ENCODE measurements around the gene CCDC196.

CCDC196 gene, protein sequence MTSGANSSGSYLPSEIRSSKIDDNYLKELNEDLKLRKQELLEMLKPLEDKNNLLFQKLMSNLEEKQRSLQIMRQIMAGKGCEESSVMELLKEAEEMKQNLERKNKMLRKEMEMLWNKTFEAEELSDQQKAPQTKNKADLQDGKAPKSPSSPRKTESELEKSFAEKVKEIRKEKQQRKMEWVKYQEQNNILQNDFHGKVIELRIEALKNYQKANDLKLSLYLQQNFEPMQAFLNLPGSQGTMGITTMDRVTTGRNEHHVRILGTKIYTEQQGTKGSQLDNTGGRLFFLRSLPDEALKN

DNA sequence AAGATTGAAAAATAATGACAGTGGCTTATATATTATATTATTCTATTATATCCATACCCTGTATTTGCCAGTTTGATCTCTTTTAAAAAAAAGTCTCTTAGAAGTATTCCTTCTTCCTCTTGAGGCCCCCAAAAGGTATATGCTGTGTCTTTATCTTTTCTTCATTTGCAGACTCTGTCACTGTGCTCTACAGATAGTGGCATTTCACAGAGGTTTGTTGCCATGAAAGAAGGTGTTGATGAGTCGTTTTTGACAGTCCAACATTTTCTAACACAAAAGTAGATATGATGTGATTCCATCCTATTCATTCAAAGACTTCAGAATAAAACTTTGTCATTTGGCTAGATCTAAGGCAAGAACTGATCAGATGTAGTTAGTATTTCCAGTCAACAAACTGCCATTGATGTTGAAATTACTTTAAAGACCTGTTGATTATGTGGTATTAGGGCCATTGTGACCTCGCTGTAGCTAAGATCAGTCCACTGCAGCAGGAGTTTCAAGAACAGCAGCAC lies at the start of gene CCDC196:
CCDC196 (plus strand) TSS at position 462 of the 512 bp plus-strand sequence. CDS start 132 bp downstream, outside the sequence.
- no peak for DNase-seq

- DNase-seq = no peak
Measured at GRCh38 chr14:66440801-66441200, 45.4 kb upstream of the CCDC196 start.

- no peak for DNase-seq
Measured at GRCh38 chr14:66442953-66443571, 43.1 kb upstream of the CCDC196 start.

- no peak for DNase-seq
Measured at GRCh38 chr14:66443785-66444184, 42.4 kb upstream of the CCDC196 start.

DNA sequence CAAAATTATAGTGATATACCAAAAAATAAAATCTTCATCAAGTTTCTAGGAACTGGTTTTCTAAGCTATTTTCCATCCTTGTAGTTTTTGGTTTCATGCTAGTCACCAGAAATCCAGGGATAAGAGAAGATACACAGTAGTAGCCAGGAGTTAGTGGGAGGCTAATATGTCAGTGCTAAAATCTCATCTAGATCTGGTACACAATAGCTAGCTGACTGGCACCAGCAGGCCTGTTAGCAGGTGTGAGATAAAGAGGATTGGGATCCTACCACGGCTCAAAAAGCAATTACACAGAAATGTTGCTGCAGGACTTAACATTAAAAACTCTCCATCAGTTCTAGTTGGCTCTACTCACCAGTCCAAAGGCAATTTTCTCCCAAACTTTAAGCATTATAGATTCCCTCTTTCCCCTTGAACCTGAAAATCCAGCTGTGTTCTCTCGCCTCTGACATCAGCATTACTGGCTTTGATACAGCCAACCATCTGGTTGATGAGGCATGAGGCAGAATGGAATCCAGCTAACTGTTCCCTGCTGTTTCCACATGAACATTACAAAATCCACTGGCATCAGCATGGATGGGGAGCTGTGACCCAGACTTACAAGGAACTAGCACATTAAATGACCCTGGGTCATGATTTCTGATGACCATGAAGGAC lies 41.8 kb upstream of the CCDC196 start:
- no peak for DNase-seq

DNA sequence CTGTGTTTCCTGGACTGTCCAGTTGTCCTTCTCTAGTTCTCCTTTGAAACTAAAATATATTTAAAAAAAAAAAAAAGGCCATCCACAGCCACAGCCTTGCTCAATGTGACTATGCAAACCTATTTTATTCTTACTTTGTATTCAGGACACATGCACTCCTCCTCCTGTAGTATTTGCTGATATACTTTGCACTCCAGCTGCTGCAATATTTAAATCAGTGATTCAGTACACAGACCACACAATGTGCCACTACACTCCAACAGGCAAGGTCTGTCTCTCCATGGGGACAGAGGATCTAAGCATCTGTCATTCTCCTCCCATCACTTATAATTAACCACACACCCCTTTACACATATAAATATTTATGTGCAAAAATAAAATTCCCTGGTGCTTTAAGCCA lies 40.2 kb upstream of the CCDC196 start:
- no peak for DNase-seq

DNA sequence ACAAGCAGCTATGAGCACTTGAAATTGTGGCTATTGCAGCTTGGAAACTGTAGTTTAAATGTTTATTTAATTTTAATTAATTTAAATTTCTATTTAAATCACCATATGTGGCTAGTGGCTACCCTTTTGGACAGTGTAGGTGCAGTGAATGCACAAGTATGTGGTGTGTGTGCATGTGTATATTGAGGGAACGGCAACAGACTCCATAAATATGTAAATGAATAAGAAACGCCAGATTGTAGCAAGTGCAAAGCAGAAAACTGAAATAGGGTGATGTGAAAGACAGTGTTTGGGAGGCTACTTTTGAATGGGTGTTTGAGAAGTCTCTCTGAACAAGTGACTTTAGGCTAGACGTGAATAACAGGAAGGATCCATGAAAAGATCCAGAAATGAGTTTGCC lies 32.7 kb upstream of the CCDC196 start:
- no peak for DNase-seq

DNA sequence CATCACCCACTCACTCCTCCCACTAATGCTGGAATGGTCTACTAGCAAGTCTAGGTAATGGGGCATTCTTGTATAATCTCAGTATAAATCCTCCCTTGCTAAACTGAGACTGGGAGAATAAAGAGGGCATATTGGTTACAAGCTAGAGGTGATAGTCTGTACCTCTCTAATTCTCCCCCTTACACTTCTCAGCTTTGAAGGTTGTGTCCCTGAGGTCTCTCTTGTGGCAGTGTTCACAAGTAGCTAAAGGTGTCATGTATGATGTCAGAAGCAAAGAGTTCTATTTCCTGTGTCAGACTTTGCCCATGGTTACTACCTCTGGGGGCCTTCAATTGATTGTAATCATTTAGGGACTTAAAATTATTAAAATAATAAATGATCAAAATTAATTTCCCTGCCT lies 26.6 kb upstream of the CCDC196 start:
- no peak for DNase-seq

- DNase-seq = no peak
Measured at GRCh38 chr14:66464261-66464660, 21.9 kb upstream of the CCDC196 start.

- no peak for DNase-seq
Measured at GRCh38 chr14:66468778-66469367, 17.3 kb upstream of the CCDC196 start.

GRCh38 chr14:66471584-66471983 lies 14.6 kb upstream of the CCDC196 start:
- no peak for DNase-seq

GRCh38 chr14:66472251-66472650 lies 13.9 kb upstream of the CCDC196 start:
- DNase-seq = no peak

DNA sequence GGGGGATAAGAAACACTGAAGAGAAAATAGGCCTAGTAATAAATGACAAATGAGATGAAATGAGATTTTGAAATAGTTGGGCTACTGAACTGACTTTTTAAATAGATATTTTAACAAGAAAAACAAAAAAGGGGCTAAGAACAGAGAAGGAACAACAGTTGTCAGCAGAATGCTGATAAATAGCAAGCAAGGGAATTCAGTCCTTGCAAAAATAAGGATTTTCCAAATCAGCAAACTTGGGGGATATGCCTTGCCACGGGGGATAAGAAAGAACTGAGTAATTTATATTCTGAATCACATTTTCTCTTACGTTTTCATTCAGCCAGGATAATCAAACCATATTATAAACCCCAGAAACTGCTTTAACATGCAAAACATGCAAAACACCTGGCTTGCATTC lies 12.9 kb upstream of the CCDC196 start:
- no peak for DNase-seq

DNA sequence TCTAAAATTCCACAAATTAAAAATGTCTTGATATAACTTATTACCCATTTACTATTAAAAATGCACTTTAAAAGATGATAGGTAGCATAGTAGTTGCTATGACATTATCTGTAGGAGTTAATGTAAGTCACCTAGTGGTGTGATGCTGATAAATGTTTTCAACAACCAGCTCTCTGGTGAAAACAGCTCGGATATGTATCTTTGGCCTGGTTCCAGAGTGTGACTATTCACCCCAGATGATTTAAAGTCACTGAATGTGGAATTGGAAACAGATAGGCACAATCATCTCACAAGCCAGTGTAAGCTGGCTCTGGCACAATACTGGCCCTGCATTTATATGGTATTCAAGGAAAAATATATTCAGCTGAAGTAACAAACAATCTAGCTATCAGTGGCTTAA lies 9.2 kb upstream of the CCDC196 start:
- DNase-seq = peak; percentile 5

DNA sequence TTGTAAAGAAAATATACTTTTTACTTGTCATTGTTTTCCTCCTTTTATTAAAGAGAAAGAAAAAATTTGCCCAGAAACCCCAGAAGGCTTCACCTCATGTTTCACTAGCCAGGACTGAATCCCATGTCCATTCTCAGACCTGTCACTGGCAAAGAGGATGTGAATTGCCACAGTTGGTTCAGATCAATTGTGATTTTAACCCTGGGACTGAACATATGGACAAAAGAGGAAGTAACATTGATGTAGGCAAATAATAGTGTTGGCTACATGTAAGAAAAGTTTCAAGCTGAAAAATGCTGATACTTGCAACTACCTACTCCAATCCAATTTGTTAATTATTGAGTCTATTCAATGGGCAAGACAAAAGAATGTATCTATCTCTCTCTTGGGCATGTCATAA lies 8.6 kb upstream of the CCDC196 start:
- no peak for DNase-seq

DNA sequence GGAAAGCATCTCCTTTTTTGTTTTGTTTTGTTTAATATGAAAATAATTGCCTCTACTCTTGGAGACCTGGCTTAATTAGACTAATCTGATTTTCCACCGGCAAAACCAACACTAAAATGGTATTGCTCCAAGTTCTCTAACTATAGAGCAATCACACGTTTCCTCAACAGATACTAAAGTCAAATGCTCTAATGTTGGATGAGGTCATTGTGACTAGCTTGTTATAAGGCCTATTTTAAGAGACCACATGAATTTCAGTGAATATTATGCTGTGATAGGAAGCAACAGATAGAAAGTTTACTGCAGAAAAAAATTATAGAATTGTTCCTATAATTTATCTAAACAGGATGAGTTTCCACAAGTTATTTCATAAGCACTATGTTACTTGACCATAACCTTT lies 3.3 kb upstream of the CCDC196 start:
- DNase-seq = no peak

DNA sequence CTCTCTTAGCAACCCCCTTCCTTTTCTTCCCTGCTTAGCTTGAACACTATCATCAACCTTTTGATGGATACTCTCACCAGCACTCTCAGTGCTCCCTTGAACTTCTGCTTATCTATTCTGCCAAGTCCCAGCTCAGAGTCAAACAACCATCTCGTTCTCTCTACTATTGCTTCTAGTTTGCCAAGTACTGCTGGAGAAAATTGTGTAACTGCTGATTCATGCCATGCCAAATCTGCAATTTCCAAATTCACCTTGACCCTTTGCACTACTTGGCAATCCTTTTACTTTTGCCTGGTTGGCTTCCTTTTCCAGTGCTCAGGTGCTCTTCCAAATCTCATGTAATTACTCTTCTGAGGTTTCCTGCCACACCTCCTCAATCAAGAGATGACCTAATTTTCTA lies 2.8 kb upstream of the CCDC196 start:
- no peak for DNase-seq

- no peak for DNase-seq
Measured at GRCh38 chr14:66485029-66485428, 1.1 kb upstream of the CCDC196 start.

GRCh38 chr14:66487164-66487563 lies 993 bp downstream of the CCDC196 start:
- DNase-seq = no peak

GRCh38 chr14:66490143-66491111 lies 4.3 kb downstream of the CCDC196 start:
- DNase-seq = no peak

GRCh38 chr14:66493750-66494149 lies 7.6 kb downstream of the CCDC196 start:
- no peak for DNase-seq
